Kidney epithelial cell (primary cell): ENCODE data around the gene STX2. TPM values are rescaled to one million over a fixed set of nuclear protein-coding genes. Genes with fewer than 3 reads are reported as not detected.
"Not testable (repeated sequence)": the region's sequence is repeated elsewhere in the genome, so short reads cannot be mapped to it uniquely, and the experiment has no call there.

ENCODE experiments used
- DNase-seq: peaks from one replicate; pipeline ENCODE4 v3.0.0-alpha.2; 2010; ENCODE audit warnings: low read depth
- H3K27me3 ChIP-seq: 2 replicates; pipeline ENCODE4 v1.6.0; 2011; ENCODE audit warnings: low read length; ENCODE audit not compliant: control insufficient read depth, insufficient read depth
- H3K36me3 ChIP-seq: 2 replicates; pipeline ENCODE4 v1.5.1; 2011; ENCODE audit warnings: low read length; ENCODE audit not compliant: control insufficient read depth, insufficient read depth
- H3K4me3 ChIP-seq: 2 replicates; pipeline ENCODE4 v1.5.1; 2011; ENCODE audit warnings: low read depth, mild to moderate bottlenecking, control low read depth, low read length
- CTCF ChIP-seq: IDR thresholded peaks from 2 replicates; pipeline ENCODE4 v1.5.1; 2011; ENCODE audit warnings: mild to moderate bottlenecking, moderate library complexity, low read length, control low read depth, inconsistent platforms; ENCODE audit not compliant: insufficient read depth, poor library complexity, severe bottlenecking
- total RNA-seq: library from RNA; depleted of rRNA; stranded (reverse); fragments of >200 nt; gene quantifications from 2 replicates; pipeline ENCODE4 v1.2.3, GENCODE V29; 2015

The STX2 gene
- total RNA-seq, 1 donor from 2014 or later: 24.4 TPM

GRCh38 chr12:130849561-130850417 lies 10.7 kb upstream of the STX2 start:
- Histone ChIP-seq H3K36me3 (no peaks in the 10 kb centered on the region), H3K27me3 (peaks cover 5% of the 10 kb centered on the region), H3K4me3 (no peak overlapping the region)
- DNase-seq: no peak
- no peak for TF ChIP-seq CTCF

DNA sequence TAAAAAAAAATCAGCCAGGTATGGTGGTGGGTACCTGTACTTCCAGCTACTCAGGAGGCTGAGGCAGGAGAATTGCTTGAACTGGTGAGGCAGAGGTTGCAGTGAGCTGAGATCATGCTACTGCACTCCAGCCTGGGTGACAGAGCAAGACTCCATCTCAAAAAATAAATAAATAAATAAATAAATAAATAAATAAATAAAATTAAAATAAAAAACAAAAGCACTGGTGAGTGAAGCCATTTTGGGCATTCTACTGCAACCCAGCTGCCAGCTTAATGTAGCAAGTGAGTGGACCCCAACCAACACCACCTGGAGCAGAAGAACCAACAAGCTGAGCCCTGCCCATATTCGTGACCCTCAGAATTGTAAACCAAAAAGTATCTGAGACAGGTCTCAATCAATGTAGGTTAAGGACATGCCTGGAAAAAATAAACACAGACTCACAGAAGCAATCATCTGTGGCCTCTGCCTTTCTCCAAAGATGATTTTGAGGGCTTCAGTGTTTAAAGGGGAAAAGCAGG lies 9.8 kb upstream of the STX2 start:
- DNase-seq, H3K27me3 ChIP-seq, H3K36me3 ChIP-seq, H3K4me3 ChIP-seq: not testable (repeated sequence)

- not testable (repeated sequence) for DNase-seq, H3K36me3 ChIP-seq, H3K27me3 ChIP-seq, H3K4me3 ChIP-seq
Observed at GRCh38 chr12:130848105-130848504, 9.1 kb upstream of the STX2 start.

DNA sequence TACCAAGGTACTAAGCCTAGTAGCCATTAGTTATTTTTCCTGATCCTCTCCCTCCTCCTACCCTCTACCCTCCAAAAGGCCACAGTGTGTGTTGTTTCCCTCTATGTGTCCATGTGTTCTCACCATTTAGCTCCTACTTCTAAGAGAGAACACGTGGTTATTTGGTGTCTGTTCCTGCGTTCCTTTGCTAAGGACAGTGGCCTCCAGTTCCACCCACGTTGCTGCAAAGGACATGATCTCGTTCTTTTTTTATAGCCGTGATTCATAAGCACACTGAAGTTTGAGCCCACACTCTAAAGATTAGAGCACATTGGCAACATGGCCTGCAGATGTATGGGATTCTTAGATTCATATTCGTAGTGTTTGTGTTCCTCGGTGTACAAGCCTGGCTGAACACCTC lies 8.1 kb upstream of the STX2 start:
- H3K27me3 ChIP-seq: no peaks in the 10 kb centered on the region
- TF ChIP-seq CTCF: no peak
- no peak for DNase-seq
- no peak overlapping the region for H3K4me3 ChIP-seq
- H3K36me3 ChIP-seq: no peaks in the 10 kb centered on the region

- H3K36me3 ChIP-seq: no peaks in the 10 kb centered on the region
- H3K27me3 ChIP-seq: no peaks in the 10 kb centered on the region
- TF ChIP-seq CTCF: no peak
- H3K4me3 ChIP-seq: no peak overlapping the region
- no peak for DNase-seq
Observed at GRCh38 chr12:130846369-130846768, 7.3 kb upstream of the STX2 start.

- Histone ChIP-seq H3K36me3 (no peaks in the 10 kb centered on the region), H3K4me3 (no peak overlapping the region), H3K27me3 (no peaks in the 10 kb centered on the region)
- no peak for TF ChIP-seq CTCF
- no peak for DNase-seq
Observed at GRCh38 chr12:130839770-130840404, 837 bp upstream of the STX2 start.
